Activated naive CD4-positive, alpha-beta T cell treated with anti-CD3 and anti-CD28 coated beads, Interleukin-2, amount 10 ng/mL, durations not matched to agents 7 days and 5 days (primary cell): Measurements from ENCODE around the gene ITPKB.
"Not testable (repeated sequence)": the region's sequence is repeated elsewhere in the genome, so short reads cannot be mapped to it uniquely, and the experiment has no call there.

Experiments used
- CTCF ChIA-PET: fragments of 350-600 bp; sonication (Branson Sonifier 250); formaldehyde crosslinking; loops from one replicate; lab custom pipeline; 2021; ENCODE audit warnings: antibody characterized with exemption; lab: Charles Lee
- DNase-seq: peaks from one replicate; pipeline ENCODE4 v3.0.0-alpha.2; 2020
- H3K27ac Mint-ChIP-seq: one replicate; pipeline ENCODE4 v1.8.0; 2021; ENCODE audit warnings: mild to moderate bottlenecking, moderate library complexity, mixed read lengths
- H3K27me3 Mint-ChIP-seq: one replicate; pipeline ENCODE4 v1.8.0; 2021; ENCODE audit warnings: mild to moderate bottlenecking, mixed read lengths
- H3K36me3 Mint-ChIP-seq: one replicate; pipeline ENCODE4 v1.8.0; 2021; ENCODE audit warnings: mixed read lengths
- H3K4me1 Mint-ChIP-seq: one replicate; pipeline ENCODE4 v1.8.0; 2021; ENCODE audit warnings: mixed read lengths
- H3K4me3 Mint-ChIP-seq: one replicate; pipeline ENCODE4 v1.8.0; 2021; ENCODE audit warnings: mild to moderate bottlenecking, moderate library complexity, mixed read lengths
- H3K9me3 Mint-ChIP-seq: one replicate; pipeline ENCODE4 v1.8.0; 2021; ENCODE audit warnings: mixed read lengths

ITPKB gene

GRCh38 chr1:226767170-226767569, 28.1 kb upstream of the ITPKB start:
- H3K27ac Mint-ChIP-seq, H3K9me3 Mint-ChIP-seq, CTCF ChIA-PET: not testable (repeated sequence)

GRCh38 chr1:226766565-226766964, 27.5 kb upstream of the ITPKB start:
- peaks cover 22% of the 10 kb centered on the region for H3K4me1 Mint-ChIP-seq
- DNase-seq: no peak
- CTCF ChIA-PET: no interaction called here
- peaks cover 2% of the 10 kb centered on the region for H3K36me3 Mint-ChIP-seq
- no peak overlapping the region for H3K27ac Mint-ChIP-seq
- H3K27me3 Mint-ChIP-seq: peaks cover 27% of the 10 kb centered on the region
- H3K9me3 Mint-ChIP-seq: peaks cover 2% of the 10 kb centered on the region
- no peak overlapping the region for H3K4me3 Mint-ChIP-seq

More at GRCh38 chr1:226767170-226767569, 28.1 kb upstream of the ITPKB start:
- peaks cover 33% of the 10 kb centered on the region for H3K27me3 Mint-ChIP-seq
- not testable (repeated sequence) for H3K4me3 Mint-ChIP-seq, DNase-seq, H3K36me3 Mint-ChIP-seq
- H3K4me1 Mint-ChIP-seq: peaks cover 21% of the 10 kb centered on the region

- Mint-ChIP-seq H3K36me3 (peaks cover 2% of the 10 kb centered on the region), H3K27ac (no peak overlapping the region), H3K9me3 (peaks cover 2% of the 10 kb centered on the region), H3K4me3 (no peak overlapping the region), H3K27me3 (peaks cover 23% of the 10 kb centered on the region), H3K4me1 (peaks cover 22% of the 10 kb centered on the region)
- CTCF ChIA-PET: no interaction called here
- no peak for DNase-seq
Observed at GRCh38 chr1:226764533-226764932, 25.5 kb upstream of the ITPKB start.

- no peak for DNase-seq
- Mint-ChIP-seq H3K36me3 (peaks cover 2% of the 10 kb centered on the region), H3K4me3 (no peak overlapping the region), H3K27ac (no peak overlapping the region), H3K9me3 (peaks cover 2% of the 10 kb centered on the region), H3K27me3 (peaks cover 18% of the 10 kb centered on the region), H3K4me1 (peaks cover 22% of the 10 kb centered on the region)
- CTCF ChIA-PET: interaction anchor here (1.4 kb wide), 1 partner anchor 12 kb away, joined by 3 read pairs; no protein-coding TSS in a partner anchor
Observed at GRCh38 chr1:226763905-226764264, 24.8 kb upstream of the ITPKB start.

- peaks cover 2% of the 10 kb centered on the region for H3K36me3 Mint-ChIP-seq
- H3K9me3 Mint-ChIP-seq: peaks cover 2% of the 10 kb centered on the region
- H3K4me1 Mint-ChIP-seq: peaks cover 22% of the 10 kb centered on the region
- no peak overlapping the region for H3K27ac Mint-ChIP-seq
- no peak for DNase-seq
- H3K27me3 Mint-ChIP-seq: peaks cover 18% of the 10 kb centered on the region
- H3K4me3 Mint-ChIP-seq: no peak overlapping the region
- CTCF ChIA-PET: interaction anchor here (1.4 kb wide), 1 partner anchor 12 kb away, joined by 3 read pairs; no protein-coding TSS in a partner anchor
Observed at GRCh38 chr1:226762988-226763904, 24.2 kb upstream of the ITPKB start.

- H3K27me3 Mint-ChIP-seq: peaks cover 14% of the 10 kb centered on the region
- no peak overlapping the region for H3K27ac Mint-ChIP-seq
- H3K4me3 Mint-ChIP-seq: no peak overlapping the region
- H3K4me1 Mint-ChIP-seq: peaks cover 22% of the 10 kb centered on the region
- no peak for DNase-seq
- peaks cover 2% of the 10 kb centered on the region for H3K9me3 Mint-ChIP-seq
- peaks cover 2% of the 10 kb centered on the region for H3K36me3 Mint-ChIP-seq
- CTCF ChIA-PET: no interaction called here
Observed at GRCh38 chr1:226762055-226762454, 23.0 kb upstream of the ITPKB start.

GRCh38 chr1:226761322-226761721, 22.2 kb upstream of the ITPKB start:
- Mint-ChIP-seq H3K36me3 (peaks cover 2% of the 10 kb centered on the region), H3K4me1 (peaks cover 22% of the 10 kb centered on the region), H3K9me3 (peaks cover 2% of the 10 kb centered on the region), H3K4me3 (no peak overlapping the region), H3K27me3 (peaks cover 12% of the 10 kb centered on the region), H3K27ac (no peak overlapping the region)
- CTCF ChIA-PET: interaction anchor here (1.2 to 1.3 kb wide), 2 partner anchors 93 to 123 kb away, joined by 3 read pairs; no protein-coding TSS in a partner anchor
- DNase-seq: no peak

- peak overlapping the region; percentile 39 for H3K27ac Mint-ChIP-seq
- H3K4me1 Mint-ChIP-seq: peaks cover 21% of the 10 kb centered on the region
- DNase-seq: no peak
- CTCF ChIA-PET: no interaction called here
- H3K9me3 Mint-ChIP-seq: no peaks in the 10 kb centered on the region
- H3K36me3 Mint-ChIP-seq: no peaks in the 10 kb centered on the region
- H3K4me3 Mint-ChIP-seq: no peak overlapping the region
- H3K27me3 Mint-ChIP-seq: peaks cover 13% of the 10 kb centered on the region
Observed at GRCh38 chr1:226754793-226755533, 15.9 kb upstream of the ITPKB start.

- H3K27ac Mint-ChIP-seq: no peak overlapping the region
- H3K27me3 Mint-ChIP-seq: peaks cover 9% of the 10 kb centered on the region
- peaks cover 21% of the 10 kb centered on the region for H3K4me1 Mint-ChIP-seq
- DNase-seq: no peak
- H3K4me3 Mint-ChIP-seq: no peak overlapping the region
- H3K9me3 Mint-ChIP-seq: no peaks in the 10 kb centered on the region
- H3K36me3 Mint-ChIP-seq: no peaks in the 10 kb centered on the region
- CTCF ChIA-PET: no interaction called here
Observed at GRCh38 chr1:226754097-226754496, 15.0 kb upstream of the ITPKB start.

- H3K4me3 Mint-ChIP-seq: no peak overlapping the region
- H3K9me3 Mint-ChIP-seq: no peaks in the 10 kb centered on the region
- no peak overlapping the region for H3K27ac Mint-ChIP-seq
- DNase-seq: no peak
- no peaks in the 10 kb centered on the region for H3K36me3 Mint-ChIP-seq
- H3K4me1 Mint-ChIP-seq: peaks cover 21% of the 10 kb centered on the region
- H3K27me3 Mint-ChIP-seq: peaks cover 9% of the 10 kb centered on the region
- CTCF ChIA-PET: interaction anchor here (0.9 to 1.4 kb wide), 3 partner anchors 12 to 36 kb away, joined by 3 read pairs; no protein-coding TSS in a partner anchor
Observed at GRCh38 chr1:226751703-226752102, 12.6 kb upstream of the ITPKB start.

- H3K4me1 Mint-ChIP-seq: peaks cover 21% of the 10 kb centered on the region
- H3K4me3 Mint-ChIP-seq: no peak overlapping the region
- H3K27ac Mint-ChIP-seq: no peak overlapping the region
- no peaks in the 10 kb centered on the region for H3K36me3 Mint-ChIP-seq
- H3K9me3 Mint-ChIP-seq: no peaks in the 10 kb centered on the region
- peaks cover 9% of the 10 kb centered on the region for H3K27me3 Mint-ChIP-seq
- CTCF ChIA-PET: interaction anchor here (1.3 to 1.4 kb wide), 2 partner anchors 12 to 37 kb away, joined by 3 read pairs; no protein-coding TSS in a partner anchor
- no peak for DNase-seq
Observed at GRCh38 chr1:226751214-226751613, 12.1 kb upstream of the ITPKB start.

GRCh38 chr1:226749467-226749866, 10.4 kb upstream of the ITPKB start:
- DNase-seq: no peak
- no peak overlapping the region for H3K4me3 Mint-ChIP-seq
- peaks cover 7% of the 10 kb centered on the region for H3K4me1 Mint-ChIP-seq
- peaks cover 9% of the 10 kb centered on the region for H3K27me3 Mint-ChIP-seq
- H3K36me3 Mint-ChIP-seq: no peaks in the 10 kb centered on the region
- H3K9me3 Mint-ChIP-seq: no peaks in the 10 kb centered on the region
- CTCF ChIA-PET: no interaction called here
- no peak overlapping the region for H3K27ac Mint-ChIP-seq

- Mint-ChIP-seq H3K27me3 (peaks cover 9% of the 10 kb centered on the region), H3K36me3 (no peaks in the 10 kb centered on the region), H3K9me3 (peaks cover 3% of the 10 kb centered on the region), H3K4me1 (no peaks in the 10 kb centered on the region), H3K4me3 (no peak overlapping the region), H3K27ac (no peak overlapping the region)
- DNase-seq: no peak
- CTCF ChIA-PET: no interaction called here
Observed at GRCh38 chr1:226748306-226748705, 9.2 kb upstream of the ITPKB start.

- H3K36me3 Mint-ChIP-seq, H3K4me1 Mint-ChIP-seq, CTCF ChIA-PET, H3K4me3 Mint-ChIP-seq, DNase-seq, H3K9me3 Mint-ChIP-seq, H3K27ac Mint-ChIP-seq, H3K27me3 Mint-ChIP-seq: not testable (repeated sequence)
Observed at GRCh38 chr1:226747519-226748263, 8.6 kb upstream of the ITPKB start.
